Lower leg skin (tissue), 3 donors: ENCODE measurements around the gene ZWINT.

Experiments used
- CTCF ChIP-seq, 3 donors: fragments of 450-650 bp; IDR thresholded peaks; one replicate each; pipeline ENCODE4 v1.5.1; 2016; ENCODE audit warnings: antibody characterized with exemption in 3 of 3, mild to moderate bottlenecking in 3 of 3, moderate library complexity in 2 of 3
- POLR2A ChIP-seq, 2 donors: fragments of 450-650 bp; IDR thresholded peaks; one replicate each; pipeline ENCODE4 v1.6.1; 2016 to 2017; ENCODE audit warnings: antibody characterized with exemption in 2 of 2, mild to moderate bottlenecking in 1 of 2, moderate library complexity in 1 of 2

- TF ChIP-seq CTCF (IDR thresholded peaks at IDR 0.05) (no peak), POLR2A (IDR thresholded peaks at IDR 0.05) (no peak)
These were observed 13.0 kb downstream of the ZWINT start for GRCh38 chr10:56348101-56348500.
